Neural cell (in vitro differentiated cells): ENCODE measurements around the gene DOCK9.

Source experiments
- EP300 ChIP-seq: fragments of 450-650 bp; conservative IDR thresholded peaks from 2 replicates; pipeline ENCODE4 v1.6.1; 2014; ENCODE audit warnings: antibody characterized with exemption, mild to moderate bottlenecking, moderate library complexity; ENCODE audit not compliant: poor library complexity, severe bottlenecking
- EZH2 ChIP-seq: fragments of 200-600, 300-800 bp; shearing (Covaris generic), sonication (generic); IDR thresholded peaks from 2 replicates; pipeline ENCODE4 v1.6.1; 2014; ENCODE audit warnings: antibody characterized with exemption, low read length, borderline replicate concordance, mild to moderate bottlenecking; ENCODE audit not compliant: insufficient read depth, poor library complexity, severe bottlenecking
- POLR2AphosphoS5 ChIP-seq: IDR thresholded peaks from 2 replicates; pipeline ENCODE4 v1.6.1; 2012
- RAD21 ChIP-seq: fragments of 450-650 bp; conservative IDR thresholded peaks from 2 replicates; pipeline ENCODE4 v1.6.1; 2014; ENCODE audit warnings: antibody characterized with exemption, mild to moderate bottlenecking, moderate library complexity
- TAF1 ChIP-seq: IDR thresholded peaks from 2 replicates; pipeline ENCODE4 v1.6.1; 2012; ENCODE audit warnings: low read depth
- TF ChIP-seq, protein P1 (sequence below): fragments of 450-650 bp; IDR thresholded peaks from 2 replicates; pipeline ENCODE4 v1.5.1; 2014; ENCODE audit warnings: antibody characterized with exemption, mild to moderate bottlenecking, moderate library complexity; ENCODE audit not compliant: poor library complexity, severe bottlenecking
- TF ChIP-seq, protein P2 (sequence below): IDR thresholded peaks from 2 replicates; pipeline ENCODE4 v1.6.1; 2012; ENCODE audit warnings: borderline replicate concordance

DNA sequence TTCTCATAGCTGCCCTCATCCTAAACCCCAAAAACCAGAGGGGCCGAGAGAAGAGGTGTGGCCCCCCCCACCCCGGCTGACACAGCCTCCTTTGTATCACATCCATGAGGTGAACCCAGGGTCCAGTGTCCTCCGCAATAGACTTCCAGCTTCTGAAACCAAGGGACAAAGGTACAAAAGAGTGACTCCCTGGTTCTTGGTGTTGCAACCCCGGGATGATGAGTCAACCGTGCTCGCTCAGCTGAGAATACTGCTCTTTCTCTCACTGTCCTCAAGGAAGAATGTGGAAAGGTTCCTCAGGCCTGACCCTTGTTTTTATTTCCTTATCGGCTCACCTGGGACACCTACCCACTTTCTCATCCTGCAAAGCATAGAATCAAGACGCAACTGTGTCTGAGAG is 230.9 kb downstream of the DOCK9 start:
- TF ChIP-seq, protein P1, sequence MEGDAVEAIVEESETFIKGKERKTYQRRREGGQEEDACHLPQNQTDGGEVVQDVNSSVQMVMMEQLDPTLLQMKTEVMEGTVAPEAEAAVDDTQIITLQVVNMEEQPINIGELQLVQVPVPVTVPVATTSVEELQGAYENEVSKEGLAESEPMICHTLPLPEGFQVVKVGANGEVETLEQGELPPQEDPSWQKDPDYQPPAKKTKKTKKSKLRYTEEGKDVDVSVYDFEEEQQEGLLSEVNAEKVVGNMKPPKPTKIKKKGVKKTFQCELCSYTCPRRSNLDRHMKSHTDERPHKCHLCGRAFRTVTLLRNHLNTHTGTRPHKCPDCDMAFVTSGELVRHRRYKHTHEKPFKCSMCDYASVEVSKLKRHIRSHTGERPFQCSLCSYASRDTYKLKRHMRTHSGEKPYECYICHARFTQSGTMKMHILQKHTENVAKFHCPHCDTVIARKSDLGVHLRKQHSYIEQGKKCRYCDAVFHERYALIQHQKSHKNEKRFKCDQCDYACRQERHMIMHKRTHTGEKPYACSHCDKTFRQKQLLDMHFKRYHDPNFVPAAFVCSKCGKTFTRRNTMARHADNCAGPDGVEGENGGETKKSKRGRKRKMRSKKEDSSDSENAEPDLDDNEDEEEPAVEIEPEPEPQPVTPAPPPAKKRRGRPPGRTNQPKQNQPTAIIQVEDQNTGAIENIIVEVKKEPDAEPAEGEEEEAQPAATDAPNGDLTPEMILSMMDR: no peak
- TF ChIP-seq RAD21 (no peak), EZH2 (no peak), POLR2AphosphoS5 (no peak), TAF1 (no peak), EP300 (no peak)
- TF ChIP-seq, protein P2, sequence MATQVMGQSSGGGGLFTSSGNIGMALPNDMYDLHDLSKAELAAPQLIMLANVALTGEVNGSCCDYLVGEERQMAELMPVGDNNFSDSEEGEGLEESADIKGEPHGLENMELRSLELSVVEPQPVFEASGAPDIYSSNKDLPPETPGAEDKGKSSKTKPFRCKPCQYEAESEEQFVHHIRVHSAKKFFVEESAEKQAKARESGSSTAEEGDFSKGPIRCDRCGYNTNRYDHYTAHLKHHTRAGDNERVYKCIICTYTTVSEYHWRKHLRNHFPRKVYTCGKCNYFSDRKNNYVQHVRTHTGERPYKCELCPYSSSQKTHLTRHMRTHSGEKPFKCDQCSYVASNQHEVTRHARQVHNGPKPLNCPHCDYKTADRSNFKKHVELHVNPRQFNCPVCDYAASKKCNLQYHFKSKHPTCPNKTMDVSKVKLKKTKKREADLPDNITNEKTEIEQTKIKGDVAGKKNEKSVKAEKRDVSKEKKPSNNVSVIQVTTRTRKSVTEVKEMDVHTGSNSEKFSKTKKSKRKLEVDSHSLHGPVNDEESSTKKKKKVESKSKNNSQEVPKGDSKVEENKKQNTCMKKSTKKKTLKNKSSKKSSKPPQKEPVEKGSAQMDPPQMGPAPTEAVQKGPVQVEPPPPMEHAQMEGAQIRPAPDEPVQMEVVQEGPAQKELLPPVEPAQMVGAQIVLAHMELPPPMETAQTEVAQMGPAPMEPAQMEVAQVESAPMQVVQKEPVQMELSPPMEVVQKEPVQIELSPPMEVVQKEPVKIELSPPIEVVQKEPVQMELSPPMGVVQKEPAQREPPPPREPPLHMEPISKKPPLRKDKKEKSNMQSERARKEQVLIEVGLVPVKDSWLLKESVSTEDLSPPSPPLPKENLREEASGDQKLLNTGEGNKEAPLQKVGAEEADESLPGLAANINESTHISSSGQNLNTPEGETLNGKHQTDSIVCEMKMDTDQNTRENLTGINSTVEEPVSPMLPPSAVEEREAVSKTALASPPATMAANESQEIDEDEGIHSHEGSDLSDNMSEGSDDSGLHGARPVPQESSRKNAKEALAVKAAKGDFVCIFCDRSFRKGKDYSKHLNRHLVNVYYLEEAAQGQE: no peak
